ENCODE measurements around the gene PNPLA2.

The PNPLA2 gene

DNA sequence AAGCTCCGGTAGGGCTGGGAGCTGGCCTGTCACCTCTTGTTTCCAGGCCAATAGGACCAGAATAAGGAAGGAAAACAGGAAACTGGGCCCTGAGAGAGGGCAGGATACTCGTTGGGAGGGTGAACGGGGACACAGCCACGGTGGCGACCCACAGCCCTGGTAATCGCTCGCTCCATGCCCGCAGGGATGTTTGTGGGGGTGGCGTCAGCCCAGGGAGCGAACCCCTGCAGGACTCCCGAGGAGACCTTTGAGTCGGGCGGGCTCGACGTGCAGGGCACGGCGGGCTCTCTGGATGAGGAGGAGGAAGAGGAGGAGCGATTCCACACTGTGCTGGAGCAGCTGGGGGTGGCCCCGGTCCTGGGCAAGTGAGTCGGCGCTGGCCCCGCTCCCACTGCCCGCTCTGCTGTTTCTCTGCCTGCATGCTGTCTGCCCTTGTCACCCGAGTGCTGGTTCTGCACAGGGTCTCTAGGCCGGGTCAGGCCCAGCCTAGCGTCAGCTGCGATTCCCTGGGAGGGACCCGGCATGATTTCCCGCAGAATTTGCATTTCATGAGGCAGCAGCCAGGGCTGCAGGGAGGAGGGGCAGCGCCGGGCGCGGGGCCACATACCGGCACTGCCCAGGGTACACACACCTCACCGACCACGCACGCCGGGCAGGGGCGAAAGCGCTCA, 10.6 kb downstream of the PNPLA2 start:
- no peak for DNase-seq (ENCODE audit: low read depth in 2 of 2)
- peak overlapping the region; percentile 11 to 18 for H3K4me3 ChIP-seq (replicated peaks in 1 of 2; ENCODE audit: low read depth in 2 of 2, low read length in 2 of 2)
- TF ChIP-seq, protein P1, sequence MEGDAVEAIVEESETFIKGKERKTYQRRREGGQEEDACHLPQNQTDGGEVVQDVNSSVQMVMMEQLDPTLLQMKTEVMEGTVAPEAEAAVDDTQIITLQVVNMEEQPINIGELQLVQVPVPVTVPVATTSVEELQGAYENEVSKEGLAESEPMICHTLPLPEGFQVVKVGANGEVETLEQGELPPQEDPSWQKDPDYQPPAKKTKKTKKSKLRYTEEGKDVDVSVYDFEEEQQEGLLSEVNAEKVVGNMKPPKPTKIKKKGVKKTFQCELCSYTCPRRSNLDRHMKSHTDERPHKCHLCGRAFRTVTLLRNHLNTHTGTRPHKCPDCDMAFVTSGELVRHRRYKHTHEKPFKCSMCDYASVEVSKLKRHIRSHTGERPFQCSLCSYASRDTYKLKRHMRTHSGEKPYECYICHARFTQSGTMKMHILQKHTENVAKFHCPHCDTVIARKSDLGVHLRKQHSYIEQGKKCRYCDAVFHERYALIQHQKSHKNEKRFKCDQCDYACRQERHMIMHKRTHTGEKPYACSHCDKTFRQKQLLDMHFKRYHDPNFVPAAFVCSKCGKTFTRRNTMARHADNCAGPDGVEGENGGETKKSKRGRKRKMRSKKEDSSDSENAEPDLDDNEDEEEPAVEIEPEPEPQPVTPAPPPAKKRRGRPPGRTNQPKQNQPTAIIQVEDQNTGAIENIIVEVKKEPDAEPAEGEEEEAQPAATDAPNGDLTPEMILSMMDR (IDR thresholded peaks at IDR 0.05; ENCODE audit: low read depth, low read length) = no peak

DNA sequence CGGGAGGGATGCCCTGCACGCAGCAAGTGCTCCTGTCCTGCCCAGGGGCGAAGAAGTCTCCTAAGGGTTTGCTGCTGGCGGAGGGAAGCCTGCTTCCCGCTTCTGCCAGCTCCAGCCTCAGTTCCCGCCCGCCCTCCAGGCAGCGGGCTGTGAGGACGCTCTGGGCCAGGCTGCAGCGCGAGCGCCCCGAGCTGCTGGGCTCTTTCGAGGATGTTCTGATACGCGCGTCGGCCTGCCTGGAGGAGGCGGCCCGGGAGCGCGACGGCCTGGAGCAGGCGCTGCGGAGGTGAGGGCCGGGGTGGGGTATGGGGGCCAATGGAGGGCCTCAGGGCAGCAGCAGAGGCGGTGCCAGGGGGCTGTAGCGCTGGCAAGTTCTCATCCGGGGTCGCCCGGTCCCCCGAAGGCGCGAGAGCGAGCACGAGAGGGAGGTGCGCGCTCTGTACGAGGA, 11.2 kb downstream of the PNPLA2 start:
- no peak for DNase-seq (ENCODE audit: low read depth in 2 of 2)
- peak overlapping the region; percentile 18 to 19 for H3K4me3 ChIP-seq (replicated peaks in 1 of 2; ENCODE audit: low read depth in 2 of 2, low read length in 2 of 2)
- TF ChIP-seq, protein P1 (IDR thresholded peaks at IDR 0.05; ENCODE audit: low read depth, low read length) = no peak

DNA sequence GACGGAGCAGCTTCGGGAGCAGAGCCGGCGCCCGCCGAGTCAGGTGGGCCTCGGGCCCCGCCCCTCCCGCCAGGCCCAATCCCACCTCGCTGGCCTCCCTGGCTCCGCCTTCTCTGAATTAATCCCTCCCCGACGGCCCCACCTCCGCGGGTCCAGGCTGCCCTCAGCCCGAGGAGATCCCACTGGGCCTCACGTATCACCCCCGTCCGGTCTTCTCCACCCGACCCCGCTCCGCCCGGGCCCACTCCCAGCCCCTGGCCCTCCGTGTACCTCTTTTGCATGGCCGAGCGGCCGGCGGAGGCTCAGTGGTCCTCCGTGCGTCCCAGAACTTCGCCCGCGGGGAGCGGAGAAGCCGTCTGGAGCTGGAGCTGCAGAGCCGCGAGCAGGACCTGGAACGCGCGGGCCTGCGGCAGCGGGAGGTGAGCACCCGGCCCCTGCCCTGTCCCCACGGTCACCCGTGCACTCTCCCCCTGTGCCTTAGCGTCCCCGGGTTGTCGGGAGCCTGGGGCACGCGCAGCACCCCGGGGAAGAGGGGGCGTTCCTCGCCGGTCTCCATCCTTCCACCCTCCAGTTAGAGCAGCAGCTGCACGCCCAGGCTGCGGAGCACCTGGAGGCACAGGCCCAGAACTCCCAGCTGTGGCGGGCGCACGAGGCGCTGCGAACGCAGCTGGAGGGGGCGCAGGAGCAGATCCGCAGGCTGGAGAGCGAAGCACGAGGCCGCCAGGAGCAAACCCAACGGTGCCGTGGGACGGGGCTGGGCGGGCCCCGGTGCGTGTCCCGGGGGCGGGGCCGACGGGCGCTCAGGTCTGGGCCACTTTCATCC, 11.8 kb downstream of the PNPLA2 start:
- TF ChIP-seq, protein P1 (IDR thresholded peaks at IDR 0.05; ENCODE audit: low read depth, low read length) = no peak
- peak overlapping the region; percentile 2 to 24 for H3K4me3 ChIP-seq (replicated peaks in 1 of 2; ENCODE audit: low read depth in 2 of 2, low read length in 2 of 2)
- peak in 1 of 2 donors; percentile 70 for DNase-seq (ENCODE audit: low read depth in 2 of 2)

DNA sequence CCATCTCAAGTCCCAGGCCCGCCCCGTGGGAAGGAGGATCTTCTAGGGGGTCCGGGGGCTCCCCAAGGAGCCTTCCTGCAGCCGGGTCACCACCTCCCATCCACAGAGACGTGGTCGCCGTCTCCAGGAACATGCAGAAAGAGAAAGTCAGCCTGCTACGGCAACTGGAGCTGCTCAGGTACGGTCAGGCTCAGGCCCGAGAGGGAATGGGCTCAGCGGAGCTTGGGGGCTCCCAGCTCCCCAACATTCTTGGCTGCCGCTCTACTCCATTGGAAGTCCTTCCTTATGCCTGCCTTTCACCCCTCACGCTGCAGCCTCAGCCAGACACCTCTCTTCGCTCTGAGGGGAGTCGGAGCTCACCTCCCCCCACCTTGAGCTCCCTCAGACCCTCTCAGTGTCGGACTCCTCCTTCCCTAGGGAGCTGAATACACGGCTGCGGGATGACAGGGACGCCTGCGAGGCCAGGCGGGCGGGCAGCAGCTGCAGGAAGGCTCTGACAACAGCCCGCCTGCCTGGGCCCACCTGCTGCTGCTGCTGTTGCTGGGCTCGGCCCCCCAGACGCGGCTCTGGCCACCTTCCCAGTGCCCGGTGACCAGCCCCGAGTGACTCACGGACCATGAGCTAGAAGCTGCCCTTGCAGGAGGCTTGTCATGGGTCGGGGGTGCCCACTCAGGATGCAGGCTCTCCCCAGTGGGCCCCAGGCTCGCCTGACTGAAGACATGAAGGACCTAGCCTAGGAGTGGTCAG, 12.6 kb downstream of the PNPLA2 start:
- DNase-seq (ENCODE audit: low read depth in 2 of 2) = peak in 1 of 2 donors; percentile 47
- H3K4me3 ChIP-seq (replicated peaks in 1 of 2; ENCODE audit: low read depth in 2 of 2, low read length in 2 of 2) = no peak overlapping the region
- TF ChIP-seq, protein P1 (IDR thresholded peaks at IDR 0.05; ENCODE audit: low read depth, low read length) = no peak

DNA sequence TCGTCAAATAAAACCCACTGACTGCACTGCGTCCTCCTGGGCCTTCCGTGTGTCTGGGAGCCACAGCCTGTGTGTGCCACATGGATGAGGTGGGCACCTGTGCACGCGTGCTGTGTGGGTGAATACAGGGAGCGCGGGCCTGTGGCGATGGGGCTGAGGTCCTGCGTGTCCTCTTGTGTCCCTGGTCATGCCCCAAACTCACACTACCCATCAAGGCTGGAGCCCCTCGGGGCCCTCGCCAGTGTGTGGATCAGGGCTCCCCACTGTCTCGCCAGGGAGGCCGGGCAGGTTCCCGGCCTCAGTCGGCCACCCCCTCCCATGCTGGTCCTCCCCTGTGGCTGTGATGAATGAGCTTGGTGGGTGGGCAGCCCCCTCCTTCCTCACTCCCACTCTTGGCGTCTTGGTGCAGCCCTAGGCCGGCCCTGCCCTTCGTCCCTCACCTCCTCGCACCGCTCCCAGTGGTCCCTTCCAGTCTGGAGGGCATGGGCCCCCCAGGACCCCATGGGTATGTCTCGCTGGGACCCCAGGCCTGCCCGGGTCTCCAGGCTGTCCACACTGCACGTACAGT, 13.3 kb downstream of the PNPLA2 start:
- DNase-seq (ENCODE audit: low read depth in 2 of 2) = no peak
- TF ChIP-seq, protein P1 (IDR thresholded peaks at IDR 0.05; ENCODE audit: low read depth, low read length) = no peak
- H3K4me3 ChIP-seq (replicated peaks in 1 of 2; ENCODE audit: low read depth in 2 of 2, low read length in 2 of 2) = peak overlapping the region; percentile 49 to 59

DNA sequence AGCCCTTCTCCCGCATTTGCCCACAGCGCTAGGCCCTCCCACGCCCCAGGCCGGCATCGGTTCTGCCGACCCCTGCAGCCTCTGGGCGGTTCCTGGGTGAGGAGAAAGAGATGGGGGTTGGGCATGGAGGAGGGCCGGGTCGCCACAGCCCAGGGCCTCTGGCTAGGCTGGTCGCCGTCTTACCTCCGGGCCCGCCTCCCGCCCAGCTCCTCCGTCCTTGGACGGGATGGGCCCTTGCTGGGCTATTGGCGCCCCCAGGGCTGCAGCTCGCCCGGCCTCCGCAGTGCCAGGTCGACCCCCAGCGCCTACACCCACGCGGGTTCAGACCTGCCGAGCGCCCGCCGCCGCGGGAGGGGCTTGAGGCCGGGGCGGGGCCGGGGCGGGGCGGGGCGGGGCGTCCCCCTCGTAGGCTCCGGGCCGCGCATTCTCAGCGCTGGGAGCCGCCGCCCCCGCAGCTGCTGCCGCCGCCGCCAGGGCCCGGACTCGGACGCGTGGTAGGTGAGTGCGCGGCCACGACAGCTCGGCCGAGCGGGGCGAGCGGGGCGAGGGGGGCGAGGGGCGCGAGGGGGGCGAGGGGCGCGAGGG, 13.9 kb downstream of the PNPLA2 start, which contains the start of gene CD151:
TSS of gene CD151 (plus strand) at position 424 of the 585 bp plus-strand sequence. CDS start 3,118 bp downstream, outside the sequence.
- DNase-seq (ENCODE audit: low read depth in 2 of 2) = peak; percentile 46 to 66

More for the DNA sequence above, 13.9 kb downstream of the PNPLA2 start, which contains the start of gene CD151:
- peak within 1 kb of the TSS; percentile 76 to 78 for H3K4me3 ChIP-seq (replicated peaks in 1 of 2; ENCODE audit: low read depth in 2 of 2, low read length in 2 of 2)
- TF ChIP-seq, protein P1 (IDR thresholded peaks at IDR 0.05; ENCODE audit: low read depth, low read length) = no peak

Measured in cardiac fibroblast (primary cell).